Kasumi-1 (cell line): ENCODE data around the gene SH3PXD2A.
A peak's percentile ranks its signal among the peaks of the same experiment; 100 is the strongest.

ENCODE experiments used
- DNase-seq, 2 experiments: peaks; one replicate each; lab custom pipeline; 2025; lab: John Stamatoyannopoulos, UW

SH3PXD2A gene

GRCh38 chr10:103706047-103706446 is 149.3 kb downstream of the SH3PXD2A start:
- DNase-seq, result no peak

- no peak for DNase-seq
Measured at GRCh38 chr10:103703941-103704919, 151.1 kb downstream of the SH3PXD2A start.

- no peak for DNase-seq
Measured at GRCh38 chr10:103701380-103702222, 153.8 kb downstream of the SH3PXD2A start.

DNA sequence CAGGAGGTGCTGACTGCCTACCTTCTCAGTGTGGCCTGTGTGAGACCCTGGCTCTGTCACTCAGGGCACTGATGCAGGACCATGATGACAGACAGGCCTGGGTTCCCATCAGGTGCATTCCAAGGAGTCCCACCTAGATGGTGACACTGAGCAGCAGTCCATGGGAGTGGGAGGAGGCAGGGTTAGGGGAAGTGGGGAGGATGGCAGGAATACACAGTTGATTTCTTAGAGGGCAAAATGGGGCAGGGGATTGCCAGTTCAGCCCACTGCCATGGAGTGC is 155.0 kb downstream of the SH3PXD2A start:
- no peak for DNase-seq

GRCh38 chr10:103699611-103700435 is 155.6 kb downstream of the SH3PXD2A start:
- DNase-seq, result no peak

DNA sequence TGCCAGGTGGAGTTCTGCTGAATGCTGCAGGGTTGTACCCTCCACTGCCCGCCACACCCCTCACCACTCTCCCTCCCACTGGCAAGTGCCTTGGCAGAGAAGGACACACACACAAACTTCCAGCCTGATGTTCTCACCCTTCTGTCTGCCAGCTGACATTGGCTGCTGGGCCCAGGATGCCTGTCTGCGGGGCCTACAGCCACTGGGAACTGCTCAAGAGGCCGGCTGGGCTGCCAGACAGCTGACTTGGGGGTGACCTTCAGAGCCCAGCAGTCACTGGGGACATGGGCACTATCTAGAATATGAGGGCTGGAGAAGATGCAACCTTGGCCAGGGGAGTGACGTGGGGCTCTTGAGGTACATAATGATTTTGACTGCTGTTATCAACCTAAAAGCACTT is 157.1 kb downstream of the SH3PXD2A start:
- no peak for DNase-seq

DNA sequence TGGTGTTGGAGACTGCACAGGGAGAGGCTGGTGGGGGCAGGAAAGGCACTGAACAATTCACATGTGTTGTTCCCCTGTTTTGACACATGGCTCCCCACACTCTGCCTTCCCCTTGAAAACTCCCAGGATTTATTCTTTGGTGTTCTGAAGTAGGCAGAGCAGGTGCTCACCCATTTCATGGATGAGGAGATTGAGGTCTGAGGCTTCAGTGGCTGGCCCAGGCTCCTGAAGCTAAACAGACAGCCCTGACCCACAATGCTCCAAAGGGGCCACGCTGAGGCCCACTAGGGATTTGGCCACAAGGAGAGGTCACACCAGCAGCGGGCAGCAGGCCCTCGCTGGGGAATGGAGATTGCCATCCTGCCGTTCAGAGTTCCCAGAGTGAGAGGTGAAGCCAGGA is 157.6 kb downstream of the SH3PXD2A start:
- no peak for DNase-seq

- DNase-seq, result peak; percentile 82 to 86
Measured at GRCh38 chr10:103696411-103697145, 158.8 kb downstream of the SH3PXD2A start.

- no peak for DNase-seq
Measured at GRCh38 chr10:103696094-103696410, 159.3 kb downstream of the SH3PXD2A start.

- DNase-seq, result no peak
Measured at GRCh38 chr10:103695584-103696005, 159.8 kb downstream of the SH3PXD2A start.

DNA sequence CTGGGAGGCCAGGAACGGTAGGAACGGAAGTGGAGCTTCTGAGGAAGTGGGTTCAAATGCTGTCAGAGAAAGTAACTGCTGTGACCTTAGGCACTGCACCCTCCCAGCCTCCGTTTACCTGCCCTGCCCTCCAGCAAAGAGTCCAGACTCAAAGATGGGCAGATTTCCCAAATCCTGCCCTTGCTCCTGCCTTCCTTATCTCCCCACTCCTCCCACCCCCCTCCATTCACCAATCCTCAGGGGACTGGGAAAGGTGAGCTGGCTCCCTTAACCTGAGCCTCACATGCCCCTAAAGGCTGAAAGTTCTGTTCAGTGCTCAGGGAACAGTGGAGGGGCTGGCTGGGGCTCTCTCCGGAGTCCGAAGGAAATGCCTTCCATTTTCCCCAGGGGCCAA is 161.6 kb downstream of the SH3PXD2A start:
- no peak for DNase-seq

- DNase-seq, result no peak
Measured at GRCh38 chr10:103692952-103693811, 162.2 kb downstream of the SH3PXD2A start.

GRCh38 chr10:103692436-103692951 is 162.9 kb downstream of the SH3PXD2A start:
- DNase-seq, result no peak

GRCh38 chr10:103691723-103692435 is 163.5 kb downstream of the SH3PXD2A start:
- no peak for DNase-seq

- no peak for DNase-seq
Measured at GRCh38 chr10:103691267-103691666, 164.1 kb downstream of the SH3PXD2A start.

DNA sequence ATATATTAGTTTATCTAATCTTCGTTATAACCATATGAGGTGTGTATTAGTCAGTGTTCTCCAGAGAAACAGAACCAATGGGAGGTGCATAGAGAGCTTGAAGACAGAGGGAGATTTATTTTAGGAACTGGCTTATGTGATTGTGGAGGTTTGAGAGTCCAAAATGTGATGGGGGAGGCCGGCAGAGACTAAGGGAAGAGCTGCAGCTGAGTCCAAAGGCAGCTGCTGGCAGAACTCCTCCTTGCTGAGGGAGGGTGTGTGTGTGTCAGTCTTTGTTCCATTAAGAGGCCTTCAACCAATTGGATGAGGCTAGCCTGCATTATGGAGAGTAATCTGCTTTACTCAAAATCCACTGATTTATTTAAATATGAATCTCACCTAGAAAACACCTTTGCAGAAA is 165.1 kb downstream of the SH3PXD2A start:
- DNase-seq, result no peak

DNA sequence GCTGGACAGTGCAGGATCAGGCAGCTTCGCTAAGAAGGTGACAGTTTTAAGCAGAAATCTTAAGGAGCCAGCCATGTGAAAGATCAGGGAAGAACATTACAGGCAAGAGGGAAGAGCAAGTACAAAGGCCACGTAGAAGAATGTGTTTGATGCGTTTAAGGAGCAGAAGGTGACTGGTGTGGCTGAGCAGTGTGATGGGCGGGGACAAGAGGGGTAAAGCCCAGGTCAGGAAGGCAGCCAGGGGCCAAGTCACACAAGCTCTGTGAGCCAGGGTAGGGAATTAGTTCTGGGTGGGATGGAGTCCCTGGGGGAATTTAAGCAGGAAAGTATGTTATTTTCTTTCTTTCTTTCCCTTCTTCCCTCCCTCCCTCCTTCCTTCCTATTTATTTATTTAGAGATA is 166.9 kb downstream of the SH3PXD2A start:
- DNase-seq, result no peak

GRCh38 chr10:103687718-103688117 is 167.7 kb downstream of the SH3PXD2A start:
- no peak for DNase-seq

DNA sequence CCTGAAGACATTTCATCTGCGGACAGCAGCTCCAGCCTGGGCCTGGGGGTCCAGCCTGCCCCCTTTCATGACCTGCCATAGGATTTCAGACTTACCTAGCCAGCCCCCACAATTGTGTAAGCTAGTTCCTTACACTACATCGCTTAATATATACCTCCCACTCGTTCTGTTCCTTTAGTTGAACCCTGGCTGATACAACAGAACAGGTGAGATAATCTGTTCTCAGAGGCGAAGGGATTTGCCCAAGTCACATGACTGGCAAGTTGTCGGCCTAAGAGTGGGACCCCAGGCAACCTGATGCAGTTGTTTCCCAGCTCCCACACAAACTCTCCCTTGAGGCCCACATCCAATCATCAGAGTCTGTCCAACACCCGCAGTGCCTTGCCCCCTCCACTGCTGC is 168.2 kb downstream of the SH3PXD2A start:
- no peak for DNase-seq
